Measurements from ENCODE around the gene MXD3.

GRCh38 chr5:177297922-177298321, 13.8 kb downstream of the MXD3 start:
- TF ChIP-seq CTCF (IDR thresholded peaks at IDR 0.05) (no peak), POLR2A (IDR thresholded peaks at IDR 0.05) (no peak)
